Suprapubic skin (tissue), 3 donors: ENCODE results near the gene TAGLN2.

Source experiments
- EP300 ChIP-seq: sonication (generic); formaldehyde crosslinking; IDR thresholded peaks from one replicate; pipeline ENCODE4 v1.6.1; 2017; ENCODE audit warnings: antibody characterized with exemption
- POLR2A ChIP-seq, 2 donors: fragments of 450-650 bp; IDR thresholded peaks; one replicate each; pipeline ENCODE4 v1.6.1; 2017; ENCODE audit warnings: antibody characterized with exemption in 2 of 2, mild to moderate bottlenecking in 2 of 2, moderate library complexity in 2 of 2
- TF ChIP-seq, protein P1 (sequence below), 2 donors: fragments of 200-600 bp in 1 of 2; fragments of 450-650 bp in 1 of 2; sonication (generic) in 1 of 2; IDR thresholded peaks; one replicate each; pipeline ENCODE4 v1.5.1; 2016 to 2019; ENCODE audit warnings: antibody characterized with exemption in 2 of 2, mild to moderate bottlenecking in 1 of 2, moderate library complexity in 1 of 2

DNA sequence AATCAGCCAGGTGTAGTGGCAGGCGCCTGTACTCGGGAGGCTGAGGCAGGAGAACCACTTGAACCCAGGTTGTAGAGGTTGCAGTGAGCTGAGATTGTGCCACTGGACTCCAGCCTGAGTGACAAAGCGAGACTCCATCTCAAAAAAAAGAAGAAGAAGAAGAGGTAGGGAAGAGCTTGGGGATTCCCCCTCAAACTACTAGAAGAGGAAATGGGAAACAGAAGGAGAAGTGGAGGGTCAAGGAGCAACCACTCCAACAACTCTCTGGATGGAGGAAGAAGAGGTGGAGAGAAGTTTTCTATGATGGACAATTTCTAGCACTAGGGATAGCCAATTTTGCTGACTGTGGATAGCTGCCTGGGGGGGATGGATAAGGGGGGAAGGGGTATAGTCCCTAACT lies 43.6 kb upstream of the TAGLN2 start:
- TF ChIP-seq, protein P1, sequence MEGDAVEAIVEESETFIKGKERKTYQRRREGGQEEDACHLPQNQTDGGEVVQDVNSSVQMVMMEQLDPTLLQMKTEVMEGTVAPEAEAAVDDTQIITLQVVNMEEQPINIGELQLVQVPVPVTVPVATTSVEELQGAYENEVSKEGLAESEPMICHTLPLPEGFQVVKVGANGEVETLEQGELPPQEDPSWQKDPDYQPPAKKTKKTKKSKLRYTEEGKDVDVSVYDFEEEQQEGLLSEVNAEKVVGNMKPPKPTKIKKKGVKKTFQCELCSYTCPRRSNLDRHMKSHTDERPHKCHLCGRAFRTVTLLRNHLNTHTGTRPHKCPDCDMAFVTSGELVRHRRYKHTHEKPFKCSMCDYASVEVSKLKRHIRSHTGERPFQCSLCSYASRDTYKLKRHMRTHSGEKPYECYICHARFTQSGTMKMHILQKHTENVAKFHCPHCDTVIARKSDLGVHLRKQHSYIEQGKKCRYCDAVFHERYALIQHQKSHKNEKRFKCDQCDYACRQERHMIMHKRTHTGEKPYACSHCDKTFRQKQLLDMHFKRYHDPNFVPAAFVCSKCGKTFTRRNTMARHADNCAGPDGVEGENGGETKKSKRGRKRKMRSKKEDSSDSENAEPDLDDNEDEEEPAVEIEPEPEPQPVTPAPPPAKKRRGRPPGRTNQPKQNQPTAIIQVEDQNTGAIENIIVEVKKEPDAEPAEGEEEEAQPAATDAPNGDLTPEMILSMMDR (IDR thresholded peaks at IDR 0.05): no peak
- TF ChIP-seq POLR2A (IDR thresholded peaks at IDR 0.05): no peak
- no peak for TF ChIP-seq EP300
